ENCODE results near the gene PBX1. TPM values are rescaled to one million over a fixed set of nuclear protein-coding genes. Genes with fewer than 3 reads are reported as not detected.

Gene PBX1
- total RNA-seq, 4 donors from 2014 or later = 15.2 to 48.6 (median 23.5) TPM

- H3K36me3 ChIP-seq = no peaks in the 10 kb centered on the region
- no peak overlapping the region for H3K4me3 ChIP-seq
- H3K4me1 ChIP-seq = peaks cover 8 to 91% (median 45%) of the 10 kb centered on the region in 3 donors
- TF ChIP-seq CTCF (IDR thresholded peaks at IDR 0.05) (no peak), POLR2A (IDR thresholded peaks at IDR 0.05) (no peak)
- WGBS, 2 donors = 81 to 100% methylated on average over 1 of the region's 1 CpG
- peak overlapping the region in 1 of 4 donors; percentile 16 for H3K27ac ChIP-seq
- H3K9me3 ChIP-seq = no peaks in the 10 kb centered on the region
- no peak for DNase-seq
- H3K27me3 ChIP-seq = no peaks in the 10 kb centered on the region
- intact Hi-C loops (cut with DNase I) = no loop called here
Observed at GRCh38 chr1:164703960-164704411, 145.0 kb downstream of the PBX1 start.

GRCh38 chr1:164704954-164705353 is 146.0 kb downstream of the PBX1 start:
- no peak for DNase-seq
- H3K27me3 ChIP-seq = no peaks in the 10 kb centered on the region
- H3K4me1 ChIP-seq = peaks cover 8 to 91% (median 50%) of the 10 kb centered on the region in 3 donors
- no peaks in the 10 kb centered on the region for H3K36me3 ChIP-seq
- WGBS, 2 donors = 75 to 77% methylated on average over 1 of the region's 1 CpG
- no peak for TF ChIP-seq CTCF (IDR thresholded peaks at IDR 0.05)
- no peak for TF ChIP-seq POLR2A (IDR thresholded peaks at IDR 0.05)
- intact Hi-C loops (cut with DNase I) = no loop called here
- no peak overlapping the region for H3K4me3 ChIP-seq
- no peak overlapping the region for H3K27ac ChIP-seq
- H3K9me3 ChIP-seq = no peaks in the 10 kb centered on the region

GRCh38 chr1:164706606-164706987 is 147.6 kb downstream of the PBX1 start:
- Histone ChIP-seq H3K36me3 (no peaks in the 10 kb centered on the region), H3K27me3 (no peaks in the 10 kb centered on the region), H3K9me3 (no peaks in the 10 kb centered on the region), H3K4me3 (no peak overlapping the region), H3K4me1 (peaks cover 8 to 90% (median 44%) of the 10 kb centered on the region in 3 donors), H3K27ac (peak overlapping the region; percentile 55 to 79 (median 68))
- intact Hi-C loops (cut with DNase I) = no loop called here
- DNase-seq = no peak
- no peak for TF ChIP-seq POLR2A (IDR thresholded peaks at IDR 0.05)
- no peak for TF ChIP-seq CTCF (IDR thresholded peaks at IDR 0.05)

GRCh38 chr1:164707868-164708331 is 148.9 kb downstream of the PBX1 start:
- Histone ChIP-seq H3K4me3 (no peak overlapping the region), H3K9me3 (no peaks in the 10 kb centered on the region), H3K4me1 (peaks cover 8 to 91% (median 48%) of the 10 kb centered on the region in 3 donors), H3K27ac (peak overlapping the region; percentile 55 to 79 (median 68)), H3K36me3 (no peaks in the 10 kb centered on the region), H3K27me3 (no peaks in the 10 kb centered on the region)
- no peak for TF ChIP-seq CTCF (IDR thresholded peaks at IDR 0.05)
- no peak for TF ChIP-seq POLR2A (IDR thresholded peaks at IDR 0.05)
- no peak for DNase-seq
- intact Hi-C loops (cut with DNase I) = no loop called here
- WGBS, 2 donors = 60 to 63% methylated on average over 7 of the region's 8 CpGs

- intact Hi-C loops (cut with DNase I) = no loop called here
- Histone ChIP-seq H3K27ac (peak overlapping the region in 3 of 4 donors; percentile 66 to 79 (median 78)), H3K4me3 (no peak overlapping the region), H3K27me3 (no peaks in the 10 kb centered on the region), H3K9me3 (no peaks in the 10 kb centered on the region), H3K36me3 (no peaks in the 10 kb centered on the region), H3K4me1 (peaks cover 8 to 91% (median 51%) of the 10 kb centered on the region in 3 donors)
- TF ChIP-seq POLR2A (IDR thresholded peaks at IDR 0.05) = no peak
- no peak for TF ChIP-seq CTCF (IDR thresholded peaks at IDR 0.05)
- no peak for DNase-seq
- 92 to 94% methylated on average over 3 of the region's 3 CpGs for WGBS, 2 donors
Observed at GRCh38 chr1:164708596-164708995, 149.6 kb downstream of the PBX1 start.

Data from esophagus squamous epithelium (tissue), 5 donors.